Panc1 (cell line): ENCODE measurements around the gene MGME1.

Source experiments
- POLR2AphosphoS5 ChIP-seq: IDR thresholded peaks from 2 replicates; pipeline ENCODE4 v1.6.1; 2012; ENCODE audit warnings: mild to moderate bottlenecking, low read depth, low read length, moderate library complexity
- TCF7L2 ChIP-seq: IDR thresholded peaks from 2 replicates; pipeline ENCODE4 v1.6.1; 2011; ENCODE audit warnings: mild to moderate bottlenecking, low read depth, low read length, inconsistent platforms
- TF ChIP-seq, protein P1 (sequence below): fragments of 450-650 bp; IDR thresholded peaks from 2 replicates; pipeline ENCODE4 v1.5.1; 2017; ENCODE audit warnings: mild to moderate bottlenecking
- TF ChIP-seq, protein P2 (sequence below), 2 experiments: IDR thresholded peaks; 2 replicates each; pipeline ENCODE4 v1.6.1; 2011 to 2012; ENCODE audit warnings: low read depth in 2 of 2, control low read depth in 1 of 2, low read length in 1 of 2, mild to moderate bottlenecking in 1 of 2, moderate library complexity in 1 of 2; ENCODE audit not compliant: insufficient read depth in 1 of 2

DNA sequence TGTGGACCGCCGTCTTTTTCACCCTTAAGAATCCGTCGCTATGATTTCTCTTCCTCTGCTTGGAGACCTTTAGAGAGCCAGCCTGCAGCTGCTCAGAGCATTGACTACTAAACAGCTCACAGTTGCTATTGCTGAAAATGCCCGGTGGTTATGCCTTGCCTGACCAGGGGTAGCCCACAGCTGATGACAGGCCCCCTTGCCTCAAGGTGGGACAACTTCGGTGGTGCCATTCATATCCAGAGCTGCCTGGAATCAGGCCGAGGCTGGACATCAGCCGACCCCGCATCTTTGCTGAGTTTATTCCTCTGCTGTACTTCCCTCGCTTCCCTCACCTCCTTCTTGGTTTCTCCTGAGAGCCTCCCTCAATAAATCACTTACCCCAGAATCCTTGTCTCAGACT, 49.3 kb downstream of the MGME1 start:
- TF ChIP-seq, protein P1, sequence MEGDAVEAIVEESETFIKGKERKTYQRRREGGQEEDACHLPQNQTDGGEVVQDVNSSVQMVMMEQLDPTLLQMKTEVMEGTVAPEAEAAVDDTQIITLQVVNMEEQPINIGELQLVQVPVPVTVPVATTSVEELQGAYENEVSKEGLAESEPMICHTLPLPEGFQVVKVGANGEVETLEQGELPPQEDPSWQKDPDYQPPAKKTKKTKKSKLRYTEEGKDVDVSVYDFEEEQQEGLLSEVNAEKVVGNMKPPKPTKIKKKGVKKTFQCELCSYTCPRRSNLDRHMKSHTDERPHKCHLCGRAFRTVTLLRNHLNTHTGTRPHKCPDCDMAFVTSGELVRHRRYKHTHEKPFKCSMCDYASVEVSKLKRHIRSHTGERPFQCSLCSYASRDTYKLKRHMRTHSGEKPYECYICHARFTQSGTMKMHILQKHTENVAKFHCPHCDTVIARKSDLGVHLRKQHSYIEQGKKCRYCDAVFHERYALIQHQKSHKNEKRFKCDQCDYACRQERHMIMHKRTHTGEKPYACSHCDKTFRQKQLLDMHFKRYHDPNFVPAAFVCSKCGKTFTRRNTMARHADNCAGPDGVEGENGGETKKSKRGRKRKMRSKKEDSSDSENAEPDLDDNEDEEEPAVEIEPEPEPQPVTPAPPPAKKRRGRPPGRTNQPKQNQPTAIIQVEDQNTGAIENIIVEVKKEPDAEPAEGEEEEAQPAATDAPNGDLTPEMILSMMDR, result no peak
- TF ChIP-seq POLR2AphosphoS5 (no peak), TCF7L2 (no peak)
- TF ChIP-seq, protein P2, sequence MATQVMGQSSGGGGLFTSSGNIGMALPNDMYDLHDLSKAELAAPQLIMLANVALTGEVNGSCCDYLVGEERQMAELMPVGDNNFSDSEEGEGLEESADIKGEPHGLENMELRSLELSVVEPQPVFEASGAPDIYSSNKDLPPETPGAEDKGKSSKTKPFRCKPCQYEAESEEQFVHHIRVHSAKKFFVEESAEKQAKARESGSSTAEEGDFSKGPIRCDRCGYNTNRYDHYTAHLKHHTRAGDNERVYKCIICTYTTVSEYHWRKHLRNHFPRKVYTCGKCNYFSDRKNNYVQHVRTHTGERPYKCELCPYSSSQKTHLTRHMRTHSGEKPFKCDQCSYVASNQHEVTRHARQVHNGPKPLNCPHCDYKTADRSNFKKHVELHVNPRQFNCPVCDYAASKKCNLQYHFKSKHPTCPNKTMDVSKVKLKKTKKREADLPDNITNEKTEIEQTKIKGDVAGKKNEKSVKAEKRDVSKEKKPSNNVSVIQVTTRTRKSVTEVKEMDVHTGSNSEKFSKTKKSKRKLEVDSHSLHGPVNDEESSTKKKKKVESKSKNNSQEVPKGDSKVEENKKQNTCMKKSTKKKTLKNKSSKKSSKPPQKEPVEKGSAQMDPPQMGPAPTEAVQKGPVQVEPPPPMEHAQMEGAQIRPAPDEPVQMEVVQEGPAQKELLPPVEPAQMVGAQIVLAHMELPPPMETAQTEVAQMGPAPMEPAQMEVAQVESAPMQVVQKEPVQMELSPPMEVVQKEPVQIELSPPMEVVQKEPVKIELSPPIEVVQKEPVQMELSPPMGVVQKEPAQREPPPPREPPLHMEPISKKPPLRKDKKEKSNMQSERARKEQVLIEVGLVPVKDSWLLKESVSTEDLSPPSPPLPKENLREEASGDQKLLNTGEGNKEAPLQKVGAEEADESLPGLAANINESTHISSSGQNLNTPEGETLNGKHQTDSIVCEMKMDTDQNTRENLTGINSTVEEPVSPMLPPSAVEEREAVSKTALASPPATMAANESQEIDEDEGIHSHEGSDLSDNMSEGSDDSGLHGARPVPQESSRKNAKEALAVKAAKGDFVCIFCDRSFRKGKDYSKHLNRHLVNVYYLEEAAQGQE (IDR thresholded peaks at IDR 0.05; ENCODE audit: insufficient read depth in 1 of 2, low read depth in 2 of 2, low read length in 1 of 2), result no peak
